Psoas muscle (tissue), 8 donors: ENCODE measurements around the gene SIRT2. TPM values are rescaled to one million over a fixed set of nuclear protein-coding genes. Genes with fewer than 3 reads are reported as not detected.
A peak's percentile ranks its signal among the peaks of the same experiment; 100 is the strongest.
"Not testable (repeated sequence)": the region's sequence is repeated elsewhere in the genome, so short reads cannot be mapped to it uniquely, and the experiment has no call there.

ENCODE experiments used
- ATAC-seq, 4 donors: fragments of 200-7000 bp; cut with Tn5 transposase; one replicate each; pipeline ENCODE4 v1.9.1; 2020; ENCODE audit warnings: moderate library complexity in 3 of 4, mild to moderate bottlenecking in 2 of 4
- DNase-seq, 2 donors: peaks; one replicate each; pipeline ENCODE4 v3.0.0-alpha.2; 2020
- H3K27ac ChIP-seq: fragments of 200-600 bp; one replicate; pipeline ENCODE4 v1.8.0; 2022
- H3K27me3 ChIP-seq, 3 donors: fragments of 200-600 bp in 1 of 3; one replicate each; pipeline versions ENCODE4 v1.6.1 to v1.8.0; 2013 to 2022; ENCODE audit warnings: low read length in 2 of 3, mild to moderate bottlenecking in 2 of 3, moderate library complexity in 1 of 3; ENCODE audit not compliant: insufficient read depth in 3 of 3
- H3K36me3 ChIP-seq, 2 donors: fragments of 200-600 bp in 1 of 2; one replicate each; pipeline versions ENCODE4 v1.6.1 to v1.8.0; 2013 to 2022; ENCODE audit warnings: low read depth in 1 of 2, mild to moderate bottlenecking in 1 of 2, moderate library complexity in 1 of 2; ENCODE audit not compliant: insufficient read depth in 1 of 2
- H3K4me1 ChIP-seq: fragments of 200-600 bp; one replicate; pipeline ENCODE4 v1.8.0; 2022
- H3K4me3 ChIP-seq: fragments of 200-600 bp; one replicate; pipeline ENCODE4 v1.8.0; 2022; ENCODE audit warnings: mild to moderate bottlenecking
- H3K9me3 ChIP-seq: fragments of 200-600 bp; one replicate; pipeline ENCODE4 v1.8.0; 2022
- CTCF ChIP-seq: fragments of 200-600 bp; IDR thresholded peaks from one replicate; pipeline ENCODE4 v1.8.0; 2022; ENCODE audit warnings: antibody characterized with exemption
- WGBS, 3 donors: extraction: QIAGEN DNeasy Blood & Tissue Kit; methylation state at CpG; one replicate each; pipeline versions ENCODE4 v1.1.6 to v1.1.7; 2013; 5-methylcytosine and 5-hydroxymethylcytosine counted together
- intact Hi-C, 2 donors: fragments of 100-400 bp; cut with DNase I; formaldehyde crosslinking; loops; one replicate each; pipeline versions ENCODE4 v1.11.0 to v1.14.2; 2022
- polyA plus RNA-seq, 3 donors: library from polyadenylated mRNA; stranded (reverse); fragments of 200-250 nt; gene quantifications; one replicate each; pipeline ENCODE4 v1.2.3, GENCODE V29; 2013
- total RNA-seq, 4 donors: library from RNA; stranded (reverse); fragmentation: NEBNext Ultra II Directional in 2 of 4; extraction: Animal tissue kit (Norgen Biotek cat#: 25700) in 2 of 4; gene quantifications; one replicate each; pipeline versions ENCODE4 v1.2.1 to v1.2.4, GENCODE V29; 2021 to 2023
- donor health status: healthy with polysubstance abuse.
- donor health status: DM: no; HTN: no; CAD: no; lungs with moderate emphysema.
- donor health status: Bipolar disorder and iron deficiency.
- donor health status: healthy.
- donor health status: DM: yes; HTN: yes; CAD: no.
- donor health status: DM: no; HTN: no; CAD: no.
- donor health status: DM: no; HTN: no; CAD: no.
- donor health status: DM: yes; HTN: yes; CAD: no.

Gene SIRT2
- total and polyA plus RNA-seq, 7 donors = 133 to 260 (median 156) TPM

GRCh38 chr19:38875656-38876395 is 23.6 kb downstream of the SIRT2 start:
- H3K4me1 ChIP-seq = no peaks in the 10 kb centered on the region
- H3K9me3 ChIP-seq = no peaks in the 10 kb centered on the region
- H3K27me3 ChIP-seq = no peaks in the 10 kb centered on the region
- H3K4me3 ChIP-seq = no peak overlapping the region
- peaks cover 0 to 22% of the 10 kb centered on the region in 2 donors for H3K36me3 ChIP-seq
- no peak overlapping the region for H3K27ac ChIP-seq
- peak in 1 of 4 donors; percentile 2 for ATAC-seq
- WGBS, 3 donors = 50 to 54% (median 54%) methylated on average over 6 of the region's 6 CpGs
- TF ChIP-seq CTCF = no peak
- DNase-seq = peak in 1 of 2 donors; percentile 0
- intact Hi-C loops = no loop called here

- 40 to 50% (median 49%) methylated on average over 10 of the region's 10 CpGs for WGBS, 3 donors
- H3K9me3 ChIP-seq, intact Hi-C loops, ATAC-seq, H3K4me3 ChIP-seq, H3K27me3 ChIP-seq, H3K36me3 ChIP-seq, H3K4me1 ChIP-seq, DNase-seq: not testable (repeated sequence)
- peak overlapping the region; percentile 15 for H3K27ac ChIP-seq
Measured at GRCh38 chr19:38873400-38873799, 26.0 kb downstream of the SIRT2 start.

- H3K4me1 ChIP-seq = no peaks in the 10 kb centered on the region
- H3K27me3 ChIP-seq = no peaks in the 10 kb centered on the region
- H3K4me3 ChIP-seq = peak overlapping the region; percentile 68
- no peaks in the 10 kb centered on the region for H3K9me3 ChIP-seq
- H3K36me3 ChIP-seq = no peaks in the 10 kb centered on the region
- 84 to 95% (median 89%) methylated on average over 15 to 19 of the region's 19 CpGs for WGBS, 3 donors
- intact Hi-C loops = no loop called here
- no peak for DNase-seq
- H3K27ac ChIP-seq = peak overlapping the region; percentile 70
- no peak for TF ChIP-seq CTCF
- no peak for ATAC-seq
Measured at GRCh38 chr19:38870612-38871011, 28.8 kb downstream of the SIRT2 start.

- Histone ChIP-seq H3K9me3 (no peaks in the 10 kb centered on the region), H3K27ac (peak overlapping the region; percentile 70), H3K4me3 (peak overlapping the region; percentile 68), H3K27me3 (no peaks in the 10 kb centered on the region), H3K4me1 (no peaks in the 10 kb centered on the region), H3K36me3 (no peaks in the 10 kb centered on the region)
- peak; percentile 73 for TF ChIP-seq CTCF
- intact Hi-C loops = no loop called here
- WGBS, 3 donors = 18 to 30% (median 24%) methylated on average over 33 to 62 of the region's 62 CpGs
- peak; percentile 87 to 89 for DNase-seq
- ATAC-seq = peak; percentile 89 to 94 (median 92)
Measured at GRCh38 chr19:38869836-38870607, 29.4 kb downstream of the SIRT2 start.

- intact Hi-C loops = no loop called here
- Histone ChIP-seq H3K9me3 (no peaks in the 10 kb centered on the region), H3K27ac (peak overlapping the region; percentile 70), H3K27me3 (no peaks in the 10 kb centered on the region), H3K4me1 (no peaks in the 10 kb centered on the region), H3K4me3 (peak overlapping the region; percentile 68), H3K36me3 (no peaks in the 10 kb centered on the region)
- ATAC-seq = peak in 2 of 4 donors; percentile 3 to 11
- no peak for TF ChIP-seq CTCF
- no peak for DNase-seq
- 25 to 33% (median 31%) methylated on average over 34 of the region's 34 CpGs for WGBS, 3 donors
Measured at GRCh38 chr19:38869160-38869835, 30.1 kb downstream of the SIRT2 start.
